Activated T-cell treated with anti-CD3 and anti-CD28 coated beads, Interleukin-2, amount 50 U/mL, for 1 hour (primary cell): ENCODE measurements around the gene PARVB.

Experiments used
- DNase-seq: peaks from one replicate; pipeline ENCODE4 v3.0.0-alpha.2; 2020

PARVB gene

DNA sequence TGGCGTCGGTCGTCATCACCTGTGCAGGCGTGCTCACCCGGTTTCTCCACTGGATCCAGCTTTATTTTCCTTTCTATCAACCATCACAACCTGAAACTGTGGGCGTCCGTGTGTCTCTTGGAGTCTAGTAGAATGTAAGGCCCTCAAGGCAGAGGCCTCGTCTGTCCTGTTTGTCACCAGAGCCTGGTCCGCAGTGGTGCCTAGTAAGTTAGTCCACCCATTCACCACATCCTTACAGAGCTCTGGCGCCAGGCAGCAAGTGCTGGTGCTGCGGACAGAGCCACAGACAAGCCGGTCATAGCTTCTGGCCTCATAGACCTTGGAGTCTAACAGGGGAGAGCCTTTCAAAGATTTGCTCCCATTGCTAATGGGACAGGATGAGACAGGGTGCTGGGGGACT, 92.2 kb downstream of the PARVB start:
- DNase-seq = no peak

DNA sequence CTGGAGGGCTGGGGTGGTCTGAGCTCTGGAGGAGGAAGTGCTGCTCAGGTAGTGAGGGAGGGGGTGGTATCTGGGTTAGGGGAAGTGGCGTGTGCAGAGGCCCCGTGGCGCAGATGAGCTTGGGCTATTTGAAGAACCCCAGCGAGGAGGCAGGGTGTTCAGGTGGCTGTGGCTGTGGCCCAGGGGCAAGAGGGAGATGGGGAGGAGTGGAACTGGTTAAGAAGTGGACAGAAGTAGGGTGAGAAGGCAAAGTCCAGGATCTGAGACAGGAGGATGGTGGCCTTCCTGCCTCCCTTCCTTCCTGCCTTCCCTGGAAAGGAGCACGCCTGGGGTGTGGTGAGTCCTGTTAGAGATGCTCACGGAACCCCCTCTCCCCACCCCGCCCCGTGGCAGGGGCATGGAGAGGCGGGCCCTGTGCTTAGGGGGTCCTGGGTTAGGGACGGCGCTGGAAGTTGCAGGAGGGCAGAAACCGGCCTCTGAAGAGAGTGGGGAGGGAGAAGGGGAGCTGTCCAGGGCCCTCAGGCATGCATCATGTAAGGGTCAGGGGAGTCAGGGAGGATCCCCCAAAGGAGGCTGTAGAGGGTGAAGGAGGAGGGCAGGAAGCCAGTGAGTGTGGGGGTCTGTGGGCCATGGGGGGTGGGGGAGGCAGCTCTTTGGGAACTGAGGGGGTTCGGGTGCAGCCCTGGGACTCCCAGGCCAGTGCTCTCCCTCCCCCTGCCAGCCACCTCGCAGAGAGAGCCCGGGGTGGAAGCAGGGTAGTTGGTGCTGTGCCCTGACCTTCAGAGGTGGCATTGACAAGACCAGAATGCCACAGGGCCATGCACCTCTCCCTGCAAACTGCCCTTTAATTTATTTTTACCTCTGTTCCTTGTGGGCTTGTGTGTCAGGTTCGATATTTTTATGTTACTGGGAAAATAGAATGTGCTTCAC, 92.9 kb downstream of the PARVB start:
- DNase-seq = no peak

DNA sequence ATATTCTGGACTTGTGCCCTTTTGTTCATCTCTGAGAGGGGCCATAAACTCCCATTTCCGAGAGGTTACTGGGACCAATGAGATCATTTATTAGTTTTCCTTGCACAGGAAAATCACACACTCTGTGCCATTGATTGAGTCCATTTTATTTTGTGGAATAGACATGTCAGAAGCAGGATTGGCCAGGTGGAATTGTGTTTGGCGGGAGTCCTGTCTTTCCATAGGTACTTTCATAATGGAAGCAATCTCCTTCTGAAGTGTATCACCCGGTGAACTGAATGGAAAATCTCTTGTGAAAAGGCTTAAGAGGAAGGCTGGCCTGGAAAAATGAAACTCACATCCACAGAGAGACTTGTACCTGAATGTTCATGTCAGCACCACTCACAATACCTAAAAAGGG, 93.6 kb downstream of the PARVB start:
- no peak for DNase-seq

DNA sequence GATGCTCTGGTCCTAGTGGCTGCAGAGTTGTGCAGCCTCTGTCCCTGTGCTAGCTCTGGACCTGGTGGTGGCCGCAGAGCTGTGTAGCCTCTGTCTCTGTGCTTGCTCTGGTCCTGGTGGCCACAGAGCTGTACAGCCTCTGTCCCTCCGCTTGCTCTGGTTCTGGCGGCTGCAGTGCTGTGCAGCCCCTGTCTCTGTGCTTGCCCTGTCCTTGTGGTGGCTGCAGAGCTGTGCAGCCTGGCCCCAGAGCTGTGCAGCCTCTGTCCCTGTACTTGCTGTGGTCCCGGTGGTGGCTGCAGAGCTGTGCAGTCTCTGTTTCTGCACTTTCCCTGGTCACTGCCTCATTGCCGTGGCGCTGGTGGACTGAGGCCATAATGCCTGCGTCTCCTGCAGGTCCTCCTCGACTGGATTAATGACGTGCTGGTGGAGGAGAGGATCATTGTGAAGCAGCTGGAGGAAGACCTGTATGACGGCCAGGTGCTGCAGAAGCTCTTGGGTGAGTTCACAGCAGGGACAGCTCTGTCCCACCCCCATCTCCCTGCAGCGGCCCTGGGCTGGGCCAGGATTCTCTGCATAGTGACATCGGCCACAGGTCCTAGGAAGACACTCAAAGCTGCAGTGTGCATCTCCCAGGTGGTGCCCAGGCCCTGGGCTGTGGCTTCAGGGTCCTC, 94.7 kb downstream of the PARVB start:
- DNase-seq = no peak

DNA sequence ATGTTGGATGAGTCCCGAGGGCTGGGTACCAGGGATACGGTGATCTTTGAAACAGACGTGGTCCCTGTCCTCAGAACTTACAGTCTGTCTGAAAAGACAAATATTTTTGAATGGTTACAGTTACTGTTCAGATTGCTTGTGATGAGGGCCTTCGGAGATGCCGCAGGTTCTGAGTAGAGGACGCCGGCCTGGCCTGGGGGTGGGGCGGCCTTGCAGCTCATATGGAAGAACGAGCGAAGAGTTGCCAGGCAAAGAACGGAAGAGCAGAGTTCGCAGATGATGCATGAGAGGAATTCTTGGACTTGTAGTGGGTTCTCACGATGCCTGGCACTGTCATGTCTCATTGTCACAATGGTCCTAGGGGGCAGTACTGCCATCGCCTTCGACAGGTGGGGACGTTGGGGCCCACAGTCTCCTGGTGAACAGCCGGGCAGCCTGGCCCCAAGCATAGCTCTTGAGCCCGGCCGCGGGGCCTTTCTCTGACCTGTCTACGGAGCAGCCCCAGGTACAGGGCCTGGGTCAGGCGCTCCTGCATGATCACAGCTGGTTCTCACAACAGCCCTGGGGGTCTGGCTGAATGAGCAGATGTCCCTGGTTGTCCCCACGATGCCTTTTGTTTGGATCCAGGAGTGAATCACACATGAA, 95.7 kb downstream of the PARVB start:
- no peak for DNase-seq

DNA sequence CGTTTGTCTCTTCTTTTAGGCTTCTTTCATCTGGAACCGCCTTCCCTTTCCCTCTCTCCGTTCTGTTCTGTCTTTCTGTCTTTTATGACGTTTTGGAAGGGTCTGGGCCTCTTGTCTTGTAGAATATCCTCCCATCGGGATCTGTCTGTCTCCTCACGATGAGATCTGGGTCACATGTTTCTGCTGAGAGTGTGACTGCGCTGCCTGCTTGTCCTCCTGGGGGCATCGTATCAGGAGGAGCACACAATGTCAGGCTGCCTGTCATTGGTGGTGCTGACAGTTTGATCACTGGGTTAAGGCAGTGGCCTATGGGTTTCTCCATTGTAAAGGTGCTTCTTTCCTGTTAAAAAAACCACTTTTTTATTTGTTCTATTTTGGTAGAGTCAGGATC, 96.2 kb downstream of the PARVB start:
- no peak for DNase-seq

DNA sequence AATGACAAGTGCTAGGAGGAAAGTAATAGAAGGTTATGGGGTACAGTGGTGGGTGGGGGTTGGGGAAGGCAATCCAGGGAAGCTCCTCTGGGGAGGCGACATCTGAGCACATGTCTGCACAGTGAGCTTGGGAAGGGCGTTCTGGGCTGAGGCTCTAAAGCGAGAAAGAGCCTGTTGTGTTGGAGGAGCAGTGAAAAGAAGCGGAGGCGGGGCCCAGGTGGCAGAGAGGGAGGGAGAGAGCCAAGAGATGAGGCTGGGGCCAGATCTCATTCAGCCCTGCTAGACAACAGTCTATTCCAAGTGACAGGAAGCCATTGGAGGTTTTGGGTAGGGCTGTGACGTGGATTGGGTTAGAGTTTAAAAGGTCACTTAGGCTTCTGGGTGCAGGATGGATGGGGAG, 101.3 kb downstream of the PARVB start:
- DNase-seq = no peak

DNA sequence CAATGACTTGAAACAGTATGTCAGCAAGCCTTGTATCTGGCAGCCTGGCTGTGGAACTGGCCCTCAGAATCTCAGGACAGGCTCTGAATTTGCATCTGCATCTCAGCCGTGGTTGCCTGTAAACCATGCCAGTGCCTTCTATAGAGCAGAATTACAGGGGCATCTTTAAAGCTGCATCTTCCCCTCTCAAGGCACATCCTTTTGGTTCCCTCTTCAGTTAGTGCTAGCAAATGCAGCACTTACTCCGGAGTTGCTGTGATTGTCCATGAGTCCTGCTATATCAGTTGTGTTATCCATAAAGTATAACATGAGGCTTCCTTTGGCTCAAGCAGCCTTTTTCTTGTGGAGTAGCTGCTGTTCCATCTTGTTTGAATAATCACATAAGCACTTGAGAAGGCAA, 102.7 kb downstream of the PARVB start:
- no peak for DNase-seq

DNA sequence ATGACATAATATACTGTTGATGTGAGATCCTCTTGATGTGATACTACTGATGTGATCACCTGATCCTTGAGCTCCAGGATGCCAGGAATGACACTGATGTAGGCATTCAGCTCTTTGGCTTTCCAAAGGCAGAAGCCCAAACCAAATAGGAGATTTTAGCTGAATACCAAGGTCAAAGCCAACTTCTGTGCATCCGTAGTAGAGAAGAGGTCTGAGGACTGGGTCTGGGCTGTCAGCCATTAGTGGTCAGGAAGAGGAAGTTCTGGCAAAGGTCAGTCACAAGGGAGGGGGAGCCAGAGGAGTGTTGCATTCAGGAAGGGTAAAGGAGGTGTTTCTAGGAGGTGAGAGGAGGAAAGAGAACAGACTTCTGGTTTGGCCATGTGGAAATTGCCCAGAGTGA, 103.3 kb downstream of the PARVB start:
- no peak for DNase-seq

DNA sequence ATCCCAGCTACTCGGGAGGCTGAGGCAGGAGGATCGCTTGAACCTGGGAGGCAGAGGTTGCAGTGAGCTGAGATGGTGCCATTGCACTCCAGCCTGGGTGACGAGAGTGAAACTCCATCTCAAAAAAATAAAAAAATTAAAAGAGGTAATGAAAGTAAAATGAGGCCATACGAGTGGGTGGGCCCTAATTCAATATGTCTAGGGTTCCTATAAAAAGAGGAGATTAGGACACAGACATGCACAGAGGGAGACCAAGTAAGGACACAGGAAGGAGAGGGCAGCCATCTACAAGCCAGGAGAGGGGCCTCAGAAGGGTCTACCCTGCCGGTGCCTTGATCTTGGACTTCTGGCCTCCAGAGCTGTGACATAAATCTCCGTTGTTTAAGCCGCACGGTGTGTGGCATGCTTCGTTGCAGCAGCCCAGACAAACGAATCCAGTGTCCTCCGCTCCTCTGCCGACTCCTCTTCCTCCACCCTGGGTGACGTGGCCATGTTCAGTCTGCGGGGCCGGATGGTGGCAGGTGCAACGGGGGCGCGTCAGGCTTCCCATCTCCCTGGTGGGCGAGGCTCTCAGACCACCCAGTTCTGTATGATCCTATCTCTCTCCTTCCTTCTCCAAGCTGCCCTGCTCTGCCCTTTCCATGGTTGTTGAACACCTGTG, 105.0 kb downstream of the PARVB start:
- DNase-seq = no peak

DNA sequence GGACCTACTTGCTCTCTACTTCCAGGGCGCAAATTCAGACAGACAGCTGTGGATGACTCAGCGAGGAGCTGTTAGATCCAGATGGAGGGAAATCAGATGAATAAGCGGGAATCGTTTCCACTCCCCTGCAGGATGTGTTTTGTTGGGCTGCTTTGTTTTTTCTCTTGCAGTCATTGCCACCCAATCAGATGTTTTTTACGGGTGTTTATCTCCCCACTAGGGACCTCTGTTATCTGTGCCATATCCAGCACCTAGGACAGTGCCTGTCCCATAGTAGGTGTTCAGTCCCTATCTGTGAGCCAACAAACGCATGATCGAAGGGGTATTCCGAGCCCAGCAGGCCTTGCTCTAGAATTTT, 105.5 kb downstream of the PARVB start:
- DNase-seq = no peak

DNA sequence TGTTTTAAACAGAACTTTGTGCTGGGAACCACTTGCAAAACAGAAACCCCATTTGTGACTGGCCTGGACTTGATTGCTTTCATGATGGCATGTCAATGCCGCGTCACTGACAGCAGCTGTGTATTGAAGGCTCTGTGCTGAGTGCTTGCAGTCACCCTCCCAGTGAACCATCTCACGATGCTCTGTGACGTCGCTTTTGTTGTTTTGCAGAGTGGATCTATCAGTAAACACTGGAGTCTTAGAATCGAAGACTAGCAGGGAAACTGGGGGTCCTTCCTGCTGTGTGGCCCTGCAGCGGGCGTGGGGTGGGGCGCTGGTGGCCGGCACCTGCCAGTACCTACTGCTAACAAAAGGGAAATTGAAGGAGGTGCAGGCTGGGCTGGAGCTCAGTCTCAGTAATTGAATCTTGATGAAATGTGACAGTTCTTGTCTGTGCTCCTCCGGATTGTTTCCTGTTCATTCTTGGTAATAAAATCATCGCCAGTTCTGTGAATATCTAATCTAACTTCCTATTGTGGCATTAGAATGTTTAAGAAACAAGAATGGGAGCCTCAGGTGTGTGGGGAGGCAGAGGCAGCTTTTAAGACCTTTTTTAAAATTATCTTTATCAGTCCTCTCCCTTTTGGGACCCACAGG, 106.1 kb downstream of the PARVB start:
- no peak for DNase-seq

DNA sequence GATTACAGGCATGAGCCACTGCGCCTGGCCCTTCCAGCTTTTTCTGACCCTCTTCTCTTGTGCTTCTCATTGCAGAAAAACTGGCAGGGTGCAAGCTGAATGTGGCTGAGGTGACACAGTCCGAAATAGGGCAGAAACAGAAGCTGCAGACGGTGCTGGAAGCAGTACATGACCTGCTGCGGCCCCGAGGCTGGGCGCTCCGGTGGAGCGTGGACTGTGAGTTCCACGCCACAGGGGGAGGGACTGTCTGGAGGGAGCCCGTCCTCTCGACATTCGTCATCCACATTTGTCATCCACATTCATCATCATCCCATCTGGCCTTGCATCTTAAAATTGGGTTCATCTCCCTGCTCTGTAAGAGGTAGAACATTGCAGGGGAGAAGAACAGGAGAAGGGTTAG, 107.3 kb downstream of the PARVB start:
- no peak for DNase-seq

DNA sequence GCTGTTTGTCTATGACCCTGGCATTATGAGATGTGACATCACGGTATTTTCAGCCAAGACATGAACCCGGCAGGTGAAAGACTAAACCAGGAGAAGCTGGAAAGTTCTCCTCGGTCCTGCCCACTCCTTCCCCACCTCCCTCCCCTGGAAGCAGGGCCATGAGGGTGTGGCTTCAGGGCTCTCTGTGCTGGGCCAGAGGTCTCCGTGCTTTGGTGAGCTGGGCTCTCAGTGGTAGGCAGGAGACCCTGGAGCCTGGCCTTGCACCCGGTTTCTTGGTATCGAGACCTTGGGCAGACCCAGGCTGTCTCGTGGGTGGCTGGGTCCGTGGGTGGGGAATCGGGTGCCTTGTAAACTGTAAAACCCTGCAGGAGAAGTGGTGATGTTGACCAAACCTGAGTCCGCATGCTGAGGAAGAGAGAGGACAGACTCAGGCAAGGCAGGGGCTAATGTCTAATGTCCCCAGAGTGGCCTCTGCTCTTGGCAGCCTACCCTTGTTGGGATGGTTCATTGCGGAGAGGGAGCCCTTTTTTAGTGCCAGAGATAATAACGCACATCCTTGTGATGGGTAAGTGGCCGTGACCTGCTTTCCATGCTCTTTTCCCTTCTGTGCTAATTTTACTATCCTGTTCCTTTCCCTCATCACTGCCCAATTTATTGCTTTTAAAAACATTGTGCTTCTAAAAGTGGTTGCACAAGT, 108.0 kb downstream of the PARVB start:
- no peak for DNase-seq

DNA sequence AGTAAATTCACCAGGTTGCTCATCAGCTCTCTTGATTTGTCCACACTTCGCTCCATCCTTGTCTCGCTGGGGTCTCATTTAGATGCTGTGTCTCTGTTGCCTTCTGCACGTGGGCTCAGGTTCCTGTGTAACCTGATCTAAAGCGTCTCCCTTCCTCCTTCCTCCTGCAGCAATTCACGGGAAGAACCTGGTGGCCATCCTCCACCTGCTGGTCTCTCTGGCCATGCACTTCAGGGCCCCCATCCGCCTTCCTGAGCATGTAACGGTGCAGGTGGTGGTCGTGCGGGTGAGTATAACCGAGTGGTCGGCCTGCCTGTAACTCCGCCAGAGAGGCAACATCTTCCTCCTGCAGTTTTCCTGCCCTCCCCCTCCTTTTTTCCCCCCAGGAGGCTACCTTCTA, 108.6 kb downstream of the PARVB start:
- DNase-seq = no peak

DNA sequence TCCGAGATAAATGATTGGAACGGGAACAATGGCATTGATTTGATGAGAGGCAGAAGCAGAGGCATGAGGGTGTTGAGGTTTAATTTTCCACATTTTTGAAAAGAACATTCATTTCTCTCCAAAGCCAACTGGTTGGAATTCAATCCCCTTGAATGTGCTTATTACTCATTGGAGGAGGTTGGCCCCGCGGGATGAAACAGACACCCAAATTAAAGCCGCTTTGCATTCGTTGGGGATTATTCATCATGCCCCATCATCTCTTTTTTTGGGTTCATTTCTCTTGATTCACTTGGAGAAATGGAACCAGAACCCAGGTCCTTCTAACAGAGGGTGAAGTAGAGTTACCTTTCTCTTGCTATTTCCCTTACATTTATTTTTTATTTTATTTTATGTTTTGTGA, 109.1 kb downstream of the PARVB start:
- DNase-seq = no peak

DNA sequence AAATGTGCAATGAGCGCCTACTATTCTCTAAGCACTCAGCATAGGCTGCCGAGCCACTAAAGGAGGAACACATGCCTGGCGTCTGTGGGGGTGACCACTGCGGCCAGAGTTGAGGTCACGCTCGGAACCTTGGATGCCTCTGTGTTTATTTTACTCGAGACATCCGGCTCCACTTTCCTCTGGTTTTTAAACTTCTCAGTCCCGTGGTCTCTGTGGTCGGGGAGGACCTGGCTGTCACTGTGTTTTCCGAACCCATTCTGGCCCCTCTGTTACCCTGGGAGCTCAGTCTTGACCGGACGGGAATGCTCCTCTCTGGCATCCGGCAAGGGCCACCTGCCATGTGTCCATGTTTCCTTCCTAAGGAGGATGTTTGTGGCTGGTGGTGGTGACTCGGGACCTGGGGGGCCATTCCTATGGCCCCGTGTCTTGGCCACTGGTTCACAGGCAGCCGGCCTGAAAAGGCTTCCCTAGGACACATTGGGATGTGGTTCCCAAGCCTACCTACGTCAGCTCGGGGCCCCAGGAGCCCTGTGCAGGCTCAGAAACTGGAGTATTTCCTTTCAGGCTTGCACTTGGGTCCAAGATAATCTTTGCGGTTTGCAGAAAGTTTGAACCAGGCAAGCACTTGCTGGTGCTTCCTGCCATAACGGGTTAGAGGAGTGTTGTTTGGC, 109.9 kb downstream of the PARVB start:
- no peak for DNase-seq

DNA sequence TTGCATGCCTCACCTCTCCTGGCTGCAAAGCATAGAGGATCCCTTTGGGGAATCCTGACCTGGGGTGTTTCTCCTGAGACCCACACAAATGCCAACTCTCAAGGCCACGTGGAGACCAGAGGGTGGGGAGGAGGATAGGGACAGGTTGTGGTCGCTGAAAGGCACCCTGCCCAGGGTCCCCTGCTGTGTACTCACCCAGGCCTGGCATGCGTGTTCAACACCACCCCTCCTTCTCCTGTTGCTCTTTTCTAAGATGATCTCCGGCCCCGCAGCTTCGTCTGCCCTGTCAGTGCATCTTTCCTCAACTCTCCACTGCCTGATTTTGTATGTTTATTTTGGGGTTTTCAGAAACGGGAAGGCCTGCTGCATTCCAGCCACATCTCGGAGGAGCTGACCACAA, 112.0 kb downstream of the PARVB start:
- no peak for DNase-seq

DNA sequence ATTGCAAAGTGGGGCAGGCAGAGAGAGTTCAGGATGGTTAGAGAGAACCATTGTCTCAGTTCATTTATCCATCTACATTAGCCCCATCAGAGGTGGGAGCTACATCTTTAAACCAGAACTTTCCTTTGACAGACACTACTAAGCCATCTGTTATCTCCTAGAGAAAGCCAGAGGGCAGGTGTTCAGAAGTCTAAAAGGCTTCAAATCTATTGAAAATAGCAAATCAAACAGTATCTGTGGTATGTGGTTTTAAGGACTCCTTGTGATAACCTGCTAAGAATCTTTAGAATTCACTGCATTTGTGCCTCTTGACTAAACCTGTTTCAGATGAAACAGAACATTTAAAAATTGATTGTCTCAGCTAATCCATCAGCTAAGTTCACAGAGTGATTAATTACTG, 112.7 kb downstream of the PARVB start:
- DNase-seq = no peak

DNA sequence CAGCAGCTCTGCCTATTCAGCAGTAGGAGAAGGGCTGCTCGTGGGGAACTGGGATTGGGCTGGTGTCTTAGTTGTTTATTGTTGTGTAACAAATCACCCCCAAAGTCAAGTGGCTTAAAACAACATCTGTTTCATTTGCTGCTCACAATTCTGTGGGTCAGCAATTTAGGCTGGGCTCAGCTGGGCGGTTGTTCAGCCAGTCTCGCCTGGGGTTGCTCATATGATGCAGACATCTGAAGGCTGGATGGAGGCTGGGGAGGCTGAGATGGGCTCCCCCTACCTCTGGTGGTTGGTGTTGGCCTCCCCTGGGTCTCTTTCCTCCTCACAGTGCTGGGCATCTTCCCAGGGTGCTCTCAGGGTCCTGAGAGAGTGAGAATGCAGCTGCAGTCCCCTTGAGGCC, 113.3 kb downstream of the PARVB start:
- DNase-seq = no peak

DNA sequence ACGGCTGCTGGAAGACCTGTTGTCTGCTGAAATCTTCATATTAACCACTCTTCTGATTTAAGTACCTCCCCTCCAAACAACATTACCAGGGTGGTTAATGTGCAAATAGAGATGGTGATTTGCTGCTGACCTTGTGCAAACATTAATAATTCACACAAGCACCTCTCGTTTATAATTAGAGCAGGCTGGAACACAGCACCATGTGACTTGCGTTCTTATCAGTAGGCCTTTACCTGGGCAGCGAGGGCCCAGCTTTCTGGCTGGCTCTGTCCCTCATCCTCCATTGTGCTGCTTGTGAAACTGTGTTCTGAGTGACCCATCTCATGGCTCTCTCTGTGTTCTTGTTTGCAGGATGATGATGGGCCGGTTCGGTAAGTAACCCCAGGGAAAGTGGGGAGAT, 115.7 kb downstream of the PARVB start:
- no peak for DNase-seq
